Activated CD8-positive, alpha-beta memory T cell treated with anti-CD3 and anti-CD28 coated beads, Interleukin-2, amount 50 U/mL, for 4 hours (primary cell): ENCODE results near the gene GLI3.

Experiments
- DNase-seq: peaks from one replicate; pipeline ENCODE4 v3.0.0-alpha.2; 2020

GLI3 gene

DNA sequence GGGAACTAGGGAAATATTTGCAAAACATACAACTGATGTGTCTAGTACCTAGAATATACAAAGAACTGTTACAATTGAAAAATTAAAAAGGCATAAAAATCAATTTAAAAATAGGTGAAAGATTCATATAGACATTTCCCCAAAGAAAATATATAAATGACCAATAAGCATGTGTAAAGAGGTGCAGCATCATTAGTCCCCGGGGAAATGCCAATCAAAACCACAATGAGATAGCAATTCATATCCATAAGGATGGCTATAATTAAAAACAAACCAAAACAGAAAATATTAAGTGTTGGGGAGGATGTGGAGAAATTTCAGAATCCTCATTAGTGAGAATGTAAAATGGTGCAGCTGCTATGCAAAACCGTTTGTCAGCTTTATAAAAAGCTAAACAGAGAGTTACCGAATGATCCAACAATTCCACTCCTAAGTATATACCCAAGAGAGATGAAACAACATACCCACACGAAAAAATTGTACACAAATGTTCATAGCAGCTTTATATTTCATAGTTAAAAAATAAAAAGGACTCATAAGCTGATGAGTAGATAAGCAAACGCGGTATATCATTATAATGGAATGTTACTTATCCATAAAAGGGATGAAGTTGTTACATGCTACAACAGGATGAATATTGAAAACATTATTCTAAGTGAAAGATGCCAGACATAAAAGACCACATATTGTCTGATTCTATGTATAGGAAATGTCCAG, 324.0 kb downstream of the GLI3 start:
- no peak for DNase-seq

- DNase-seq = no peak
Measured at GRCh38 chr7:41912426-41912825, 324.6 kb downstream of the GLI3 start.

- no peak for DNase-seq
Measured at GRCh38 chr7:41911792-41912191, 325.2 kb downstream of the GLI3 start.
